HepG2 (cell line): Measurements from ENCODE around the gene PTPRU. TPM values are rescaled to one million over a fixed set of nuclear protein-coding genes. Genes with fewer than 3 reads are reported as not detected.

Source experiments
- ATAC-seq: fragments of 200-7000 bp; cut with Tn5 transposase; 3 replicates; pipeline ENCODE4 v1.9.1; 2020; ENCODE audit warnings: mild to moderate bottlenecking, moderate library complexity
- BruUV-seq: library from RNA; stranded (reverse); fragments of 400-500 nt; replicated peaks from 2 replicates; lab custom pipeline; 2021; lab: Mats Ljungman, UMichigan
- CTCF ChIA-PET: fragments of 300-600 bp; formaldehyde crosslinking; extraction: SDS; loops from one replicate; lab custom pipeline; 2021; ENCODE audit warnings: low total read pairs, inconsistent platforms, low intra/inter-chr PET ratio; lab: Yijun Ruan, JAX
- POLR2A ChIA-PET: fragments of 350-600 bp; sonication (Branson Sonifier 250); formaldehyde crosslinking; loops from one replicate; lab custom pipeline; 2020; ENCODE audit warnings: antibody characterized with exemption, inconsistent platforms; lab: Yijun Ruan, JAX
- DNase-seq: peaks from one replicate; pipeline ENCODE4 v3.0.0-alpha.2; 2015; ENCODE audit warnings: low spot score
- FAIRE-seq: peaks from 3 replicates; lab custom pipeline; 2011; peaks lifted over from hg19 to GRCh38; lab: Jason Lieb, UNC
- H2AFZ ChIP-seq: one replicate; pipeline ENCODE4 v1.6.1; 2011; ENCODE audit warnings: low read length, inconsistent platforms
- H3K27ac ChIP-seq: fragments of 300-600 bp; 3 replicates; pipeline ENCODE4 v1.8.0; 2011; ENCODE audit warnings: mixed run types, mild to moderate bottlenecking, mixed read lengths, low read length, inconsistent platforms; ENCODE audit not compliant: insufficient read depth; ENCODE audit errors: extremely low read length
- H3K27me3 ChIP-seq, 2 experiments: fragments of 200-600 bp in 1 of 2; 2 replicates in 1 of 2; 3 replicates in 1 of 2; pipeline versions ENCODE4 v1.6.0 to v1.8.0; 2011; ENCODE audit warnings: low read length in 2 of 2, mild to moderate bottlenecking in 2 of 2, moderate library complexity in 2 of 2, inconsistent platforms in 1 of 2; ENCODE audit not compliant: insufficient read depth in 2 of 2, control insufficient read depth in 1 of 2
- H3K36me3 ChIP-seq, 2 experiments: fragments of 200-600 bp in 1 of 2; replicated peaks in 1 of 2; 2 replicates in 1 of 2; 3 replicates in 1 of 2; pipeline versions ENCODE4 v1.5.1 to v1.8.0; 2011; ENCODE audit warnings: low read length in 2 of 2, inconsistent platforms in 1 of 2; ENCODE audit not compliant: insufficient read depth in 2 of 2, control insufficient read depth in 1 of 2
- H3K4me1 ChIP-seq: 2 replicates; pipeline ENCODE4 v1.5.1; 2012; ENCODE audit warnings: low read length, inconsistent platforms; ENCODE audit not compliant: insufficient read depth
- H3K4me2 ChIP-seq: 2 replicates; pipeline ENCODE4 v1.6.0; 2011; ENCODE audit warnings: low read depth, low read length, inconsistent platforms
- H3K4me3 ChIP-seq, 3 experiments: fragments of 200-600 bp in 1 of 3; sonication (generic), shearing (Covaris generic) in 1 of 3; replicated peaks in 1 of 3; 2 replicates each; pipeline ENCODE4 v1.5.1; 2011 to 2016; ENCODE audit warnings: low read length in 3 of 3, inconsistent platforms in 2 of 3, low read depth in 2 of 3, mild to moderate bottlenecking in 2 of 3, control low read depth in 1 of 3, mixed read lengths in 1 of 3; ENCODE audit not compliant: insufficient read depth in 1 of 3
- H3K79me2 ChIP-seq: one replicate; pipeline ENCODE4 v1.6.1; 2011; ENCODE audit warnings: low read length, inconsistent platforms; ENCODE audit not compliant: insufficient read depth
- H3K9ac ChIP-seq: 2 replicates; pipeline ENCODE4 v1.6.0; 2011; ENCODE audit warnings: mild to moderate bottlenecking, low read depth, low read length, inconsistent platforms; ENCODE audit not compliant: insufficient read depth
- H3K9me3 ChIP-seq: 2 replicates; pipeline ENCODE4 v1.5.1; 2012; ENCODE audit warnings: mild to moderate bottlenecking, low read length
- H4K20me1 ChIP-seq: 2 replicates; pipeline ENCODE4 v1.6.0; 2011; ENCODE audit warnings: inconsistent platforms, mild to moderate bottlenecking, low read length, moderate library complexity; ENCODE audit not compliant: insufficient read depth
- ADNP ChIP-seq: sonication (generic); formaldehyde crosslinking; IDR thresholded peaks from 2 replicates; pipeline ENCODE4 v1.4.0; 2020; ENCODE audit warnings: missing genetic modification reagents
- DDIT3 ChIP-seq: sonication (generic); formaldehyde crosslinking; IDR thresholded peaks from 2 replicates; pipeline ENCODE4 v1.4.0; 2020; ENCODE audit warnings: mild to moderate bottlenecking, missing genetic modification reagents
- GATAD1 ChIP-seq: IDR thresholded peaks from 2 replicates; pipeline ENCODE4 v1.6.1; 2016; ENCODE audit warnings: missing genetic modification reagents, missing compliant biosample characterization
- GATAD2A ChIP-seq: IDR thresholded peaks from 2 replicates; pipeline ENCODE4 v1.6.1; 2016
- GTF2F1 ChIP-seq: fragments of 150-350 bp; IDR thresholded peaks from 2 replicates; pipeline ENCODE4 v1.6.1; 2014; ENCODE audit warnings: low read length
- HHEX ChIP-seq: IDR thresholded peaks from 2 replicates; pipeline ENCODE4 v1.6.1; 2016; ENCODE audit warnings: control low read depth
- KLF6 ChIP-seq: IDR thresholded peaks from 2 replicates; pipeline ENCODE4 v1.8.0; 2016; ENCODE audit warnings: missing biosample characterization, missing genetic modification reagents
- MTF2 ChIP-seq: sonication (generic); formaldehyde crosslinking; IDR thresholded peaks from 2 replicates; pipeline ENCODE4 v1.5.0; 2020; ENCODE audit warnings: missing genetic modification reagents, borderline replicate concordance
- PBX2 ChIP-seq: IDR thresholded peaks from 2 replicates; pipeline ENCODE4 v1.6.1; 2016; ENCODE audit warnings: control low read depth
- PHF21A ChIP-seq: sonication (generic); formaldehyde crosslinking; IDR thresholded peaks from 2 replicates; pipeline ENCODE4 v1.5.0; 2020; ENCODE audit warnings: mild to moderate bottlenecking, missing genetic modification reagents
- REL ChIP-seq: sonication (generic); formaldehyde crosslinking; conservative IDR thresholded peaks from 2 replicates; pipeline ENCODE4 v1.8.0; 2022; ENCODE audit warnings: mild to moderate bottlenecking, missing genetic modification reagents, moderate library complexity
- RELA ChIP-seq: sonication (generic); formaldehyde crosslinking; IDR thresholded peaks from 2 replicates; pipeline ENCODE4 v1.4.0; 2020; ENCODE audit warnings: missing genetic modification reagents
- SMAD1 ChIP-seq: sonication (generic); formaldehyde crosslinking; IDR thresholded peaks from 2 replicates; pipeline ENCODE4 v1.4.0; 2020; ENCODE audit warnings: missing genetic modification reagents, low read depth, mild to moderate bottlenecking, borderline replicate concordance
- SRY ChIP-seq: sonication (generic); formaldehyde crosslinking; IDR thresholded peaks from 2 replicates; pipeline ENCODE4 v1.8.0; 2022; ENCODE audit warnings: mild to moderate bottlenecking, missing genetic modification reagents
- TFDP2 ChIP-seq: sonication (generic); formaldehyde crosslinking; IDR thresholded peaks from 2 replicates; pipeline ENCODE4 v1.4.0; 2020; ENCODE audit warnings: missing genetic modification reagents
- YEATS2 ChIP-seq: sonication (generic); formaldehyde crosslinking; IDR thresholded peaks from 2 replicates; pipeline ENCODE4 v1.4.0; 2020; ENCODE audit warnings: missing genetic modification reagents, borderline replicate concordance
- ZMAT5 ChIP-seq: sonication (generic); formaldehyde crosslinking; IDR thresholded peaks from 2 replicates; pipeline ENCODE4 v1.5.0; 2020; ENCODE audit warnings: mild to moderate bottlenecking, low read depth, missing genetic modification reagents, borderline replicate concordance
- ZNF326 ChIP-seq: sonication (generic); formaldehyde crosslinking; IDR thresholded peaks from 2 replicates; pipeline ENCODE4 v1.4.0; 2020; ENCODE audit warnings: missing genetic modification reagents, borderline replicate concordance
- ZNF543 ChIP-seq: sonication (generic); formaldehyde crosslinking; IDR thresholded peaks from 2 replicates; pipeline ENCODE4 v1.4.0; 2020; ENCODE audit warnings: mild to moderate bottlenecking, missing genetic modification reagents
- ZNF792 ChIP-seq: IDR thresholded peaks from 2 replicates; pipeline ENCODE4 v1.6.1; 2016
- WGBS: methylation state at CpG from one replicate; pipeline ENCODE4 v1.1.6; 2017; ENCODE audit warnings: low lambda C conversion rate; 5-methylcytosine and 5-hydroxymethylcytosine counted together
- in situ Hi-C: cut with HindIII; loops from 2 replicates; pipeline ENCODE4 v1.10.0; 2017; ENCODE audit warnings: low pct_unique_long_range_greater_than_20kb; ENCODE audit not compliant: extremely low pct_ligation_motif_present
- intact Hi-C: fragments of 100-400 bp; cut with micrococcal nuclease; formaldehyde crosslinking; loops from one replicate; pipeline ENCODE4 v1.10.0; 2022; ENCODE audit not compliant: unreplicated experiment
- polyA plus RNA-seq, 8 experiments: library from polyadenylated mRNA; depleted of rRNA in 3 of 8; stranded (reverse) in 7 of 8; unstranded in 1 of 8; fragments of >200 nt; fragmentation: Illumina TruSeq in 4 of 8; extraction: Trizol in 4 of 8; gene quantifications; 2 replicates each; pipeline versions ENCODE4 v1.2.1 to v1.2.3, GENCODE V29; 2011 to 2016; ENCODE audit warnings: low read depth in 4 of 8, missing spikeins in 1 of 8, mixed read lengths in 1 of 8; ENCODE audit not compliant: insufficient read depth in 1 of 8
- total RNA-seq, 5 experiments: library from RNA; depleted of rRNA; stranded (reverse); fragments of >200 nt; fragmentation: Illumina TruSeq; extraction: Trizol; gene quantifications; 2 replicates each; pipeline ENCODE4 v1.2.3, GENCODE V29; 2016; ENCODE audit warnings: low read depth in 1 of 5

Gene PTPRU
- total and polyA plus RNA-seq, 2 of the 13 experiments (the other 11 are each of a cell fraction or from before 2014, with no cell fraction given), result 21.6 to 22.3 TPM

GRCh38 chr1:29309075-29309474, 72.8 kb downstream of the PTPRU start:
- BruUV-seq, result no TSS peak
- Histone ChIP-seq H2AFZ (no peak overlapping the region), H3K4me2 (no peak overlapping the region), H3K79me2 (no peaks in the 10 kb centered on the region), H3K9me3 (no peaks in the 10 kb centered on the region), H4K20me1 (no peaks in the 10 kb centered on the region), H3K27me3 (no peaks in the 10 kb centered on the region), H3K27ac (no peak overlapping the region), H3K4me1 (peaks cover 7% of the 10 kb centered on the region), H3K9ac (no peak overlapping the region), H3K36me3 (peaks cover 7 to 21% of the 10 kb centered on the region in 2 experiments; a peak in 4 of 5 replicates), H3K4me3 (no peak overlapping the region)
- DNase-seq, result no peak
- TF ChIP-seq ZMAT5 (CRISPR knock-in tag) (no peak), ZNF792 (no peak)
- ATAC-seq, result no peak
- POLR2A ChIA-PET, result no interaction called here
- 93% methylated on average over 5 of the region's 6 CpGs for WGBS
- intact Hi-C loops, result no loop called here
- CTCF ChIA-PET, result no interaction called here
- in situ Hi-C loops, result no loop called here
- FAIRE-seq, result no peak

GRCh38 chr1:29309621-29310020, 73.3 kb downstream of the PTPRU start:
- CTCF ChIA-PET, result no interaction called here
- WGBS, result 95% methylated on average over 5 of the region's 5 CpGs
- DNase-seq, result no peak
- Histone ChIP-seq H3K27ac (no peak overlapping the region), H3K9ac (no peak overlapping the region), H3K9me3 (no peaks in the 10 kb centered on the region), H3K79me2 (no peaks in the 10 kb centered on the region), H4K20me1 (no peaks in the 10 kb centered on the region), H3K36me3 (peaks cover 7 to 24% of the 10 kb centered on the region in 2 experiments; a peak in 3 of 5 replicates), H3K4me2 (no peak overlapping the region), H3K27me3 (no peaks in the 10 kb centered on the region), H3K4me3 (no peak overlapping the region), H2AFZ (no peak overlapping the region), H3K4me1 (peaks cover 1% of the 10 kb centered on the region)
- intact Hi-C loops, result no loop called here
- in situ Hi-C loops, result no loop called here
- POLR2A ChIA-PET, result no interaction called here
- no peak for ATAC-seq
- no peak for FAIRE-seq
- no TSS peak for BruUV-seq
- TF ChIP-seq REL (CRISPR knock-in tag), result no peak
- TF ChIP-seq SRY (CRISPR knock-in tag), result no peak
- no peak for TF ChIP-seq ZNF326
- no peak for TF ChIP-seq PBX2
- TF ChIP-seq RELA (CRISPR knock-in tag), result no peak
- no peak for TF ChIP-seq SMAD1 (CRISPR knock-in tag)
- TF ChIP-seq KLF6, result no peak
- TF ChIP-seq ADNP, result no peak
- TF ChIP-seq GATAD2A (CRISPR knock-in tag), result no peak
- TF ChIP-seq ZNF543 (CRISPR knock-in tag), result no peak
- TF ChIP-seq PHF21A (CRISPR knock-in tag), result no peak
- no peak for TF ChIP-seq MTF2 (CRISPR knock-in tag)
- no peak for TF ChIP-seq YEATS2 (CRISPR knock-in tag)
- TF ChIP-seq DDIT3 (CRISPR knock-in tag), result no peak
- TF ChIP-seq HHEX (CRISPR knock-in tag), result no peak
- no peak for TF ChIP-seq GTF2F1
- TF ChIP-seq GATAD1 (CRISPR knock-in tag), result no peak
- no peak for TF ChIP-seq TFDP2 (CRISPR knock-in tag)
